Heart left ventricle (tissue), 16 donors: ENCODE results near the gene TRIM4. TPM values are rescaled to one million over a fixed set of nuclear protein-coding genes. Genes with fewer than 3 reads are reported as not detected.
"Not testable (repeated sequence)": the region's sequence is repeated elsewhere in the genome, so short reads cannot be mapped to it uniquely, and the experiment has no call there.

Experiments
- ATAC-seq, 4 donors: fragments of 200-7000 bp; cut with Tn5 transposase; one replicate each; pipeline ENCODE4 v1.9.1; 2020 to 2022; ENCODE audit warnings: moderate library complexity in 4 of 4, mild to moderate bottlenecking in 3 of 4, moderate number of reproducible peaks in 1 of 4
- DNase-seq, 5 donors: peaks; one replicate each; pipeline ENCODE4 v3.0.0-alpha.2; 2020
- H3K27ac ChIP-seq, 12 donors: fragments of 200-600 bp; sonication (generic) in 4 of 12; one replicate each; pipeline versions ENCODE4 v1.5.0 to v1.8.0; 2016 to 2022; ENCODE audit warnings: mild to moderate bottlenecking in 2 of 12
- H3K27me3 ChIP-seq, 9 donors: fragments of 200-600 bp; sonication (generic) in 2 of 9; one replicate each; pipeline versions ENCODE4 v1.5.1 to v1.8.0; 2016 to 2022; ENCODE audit warnings: mild to moderate bottlenecking in 3 of 9
- H3K36me3 ChIP-seq, 9 donors: fragments of 200-600 bp; sonication (generic) in 2 of 9; one replicate each; pipeline versions ENCODE4 v1.5.0 to v1.8.0; 2018 to 2022; ENCODE audit warnings: mild to moderate bottlenecking in 2 of 9
- H3K4me1 ChIP-seq, 12 donors: fragments of 200-600 bp; sonication (generic) in 4 of 12; one replicate each; pipeline versions ENCODE4 v1.5.0 to v1.8.0; 2016 to 2022; ENCODE audit warnings: mild to moderate bottlenecking in 3 of 12
- H3K4me3 ChIP-seq, 12 donors: fragments of 200-600 bp; sonication (generic) in 4 of 12; one replicate each; pipeline versions ENCODE4 v1.5.0 to v1.8.0; 2017 to 2022; ENCODE audit warnings: mild to moderate bottlenecking in 9 of 12, moderate library complexity in 4 of 12
- H3K9me3 ChIP-seq, 12 donors: fragments of 200-600 bp; sonication (generic) in 4 of 12; one replicate each; pipeline versions ENCODE4 v1.5.0 to v1.8.0; 2016 to 2022; ENCODE audit warnings: mild to moderate bottlenecking in 1 of 12
- CTCF ChIP-seq, 12 donors: fragments of 200-600 bp; sonication (generic) in 4 of 12; IDR thresholded peaks; one replicate each; pipeline versions ENCODE4 v1.5.0 to v1.8.0; 2018 to 2022; ENCODE audit warnings: antibody characterized with exemption in 12 of 12, mild to moderate bottlenecking in 5 of 12
- POLR2A ChIP-seq, 2 donors: fragments of 450-650 bp; IDR thresholded peaks; one replicate each; pipeline ENCODE4 v1.6.1; 2017; ENCODE audit warnings: antibody characterized with exemption in 2 of 2, mild to moderate bottlenecking in 2 of 2, moderate library complexity in 2 of 2
- WGBS, 4 donors: extraction: QIAGEN DNeasy Blood & Tissue Kit in 2 of 4; methylation state at CpG; one replicate each; pipeline versions ENCODE4 v1.1.5 to v1.1.7; 2013 to 2018; 5-methylcytosine and 5-hydroxymethylcytosine counted together
- intact Hi-C, 10 donors: fragments of 100-400 bp; cut with DNase I; formaldehyde crosslinking; loops; one replicate each; pipeline versions ENCODE4 v1.11.1 to v1.14.2; 2022
- polyA plus RNA-seq, 2 donors: library from polyadenylated mRNA; stranded (reverse); fragments of 200-250 nt; gene quantifications; one replicate each; pipeline ENCODE4 v1.2.3, GENCODE V29; 2013
- total RNA-seq, 9 donors: library from RNA; depleted of rRNA in 2 of 9; stranded (reverse); fragments of >200 nt in 2 of 9; fragmentation: NEBNext Ultra II Directional in 3 of 9; extraction: Animal tissue kit (Norgen Biotek cat#: 25700) in 3 of 9; gene quantifications; one replicate each; pipeline versions ENCODE4 v1.1.0 to v1.2.4, GENCODE V29; 2016 to 2023
- donor health status: ischemic (EF 13 %, LVEDD 7.1; RV severe dilation, severe dysfunction).
- donor health status: healthy with polysubstance abuse.
- donor health status: DM: no; HTN: yes; CAD: no.
- donor health status: DM: no; HTN: no; CAD: no.
- donor health status: ischemic (EF 25% LVEDD 6.9; RV normal size, moderate dysfunction).
- donor health status: ischemic (EF 25% LVEDD 5.7; RV mildly dilated, moderate dysfunction).
- donor health status: healthy.
- donor health status: DM: yes; HTN: yes; CAD: no.
- donor health status: ischemic (EF 35%, LVEDD 5.7; RV mildly dilated, moderate dysfunction).
- donor health status: nonischemic (EF 11% LVEDD 7.7; RV severe dilation, severe dysfunction).
- donor health status: DM: yes; HTN: yes; CAD: no.
- donor health status: PGD.
- donor health status: ischemic (EF 29% LVEDD 5.4; RV normal size, mild dysfunction).
- donor health status: nonischemic (EF 23%, LVEDD 6.1; RV moderate dilation, normal function).

TRIM4 gene
- total and polyA plus RNA-seq, 11 donors, result 4.7 to 13.5 (median 6.9) TPM

GRCh38 chr7:99876491-99876890 is 42.8 kb downstream of the TRIM4 start:
- ATAC-seq (no peak), DNase-seq (no peak)
- Histone ChIP-seq H3K9me3 (no peaks in the 10 kb centered on the region), H3K36me3 (no peaks in the 10 kb centered on the region), H3K27me3 (no peaks in the 10 kb centered on the region), H3K4me1 (no peaks in the 10 kb centered on the region), H3K27ac (no peak overlapping the region), H3K4me3 (no peak overlapping the region)
- intact Hi-C loops, result no loop called here
- WGBS, 4 donors, result 89 to 94% (median 92%) methylated on average over 5 of the region's 5 CpGs
- TF ChIP-seq CTCF (IDR thresholded peaks at IDR 0.05), result no peak
- TF ChIP-seq POLR2A (IDR thresholded peaks at IDR 0.05), result no peak

GRCh38 chr7:99868246-99868645 is 51.1 kb downstream of the TRIM4 start:
- 78 to 92% (median 89%) methylated on average over 1 of the region's 1 CpG for WGBS, 4 donors
- no peaks in the 10 kb centered on the region for H3K4me1 ChIP-seq
- H3K9me3 ChIP-seq, result peaks cover 0 to 16% (median 6%) of the 10 kb centered on the region in 12 donors
- no peak overlapping the region for H3K4me3 ChIP-seq
- no peak overlapping the region for H3K27ac ChIP-seq
- intact Hi-C loops, result no loop called here
- DNase-seq (no peak), ATAC-seq (no peak)
- no peak for TF ChIP-seq POLR2A (IDR thresholded peaks at IDR 0.05)
- no peak for TF ChIP-seq CTCF (IDR thresholded peaks at IDR 0.05)
- no peaks in the 10 kb centered on the region for H3K27me3 ChIP-seq
- H3K36me3 ChIP-seq, result no peaks in the 10 kb centered on the region

GRCh38 chr7:99867477-99867876 is 51.9 kb downstream of the TRIM4 start:
- H3K4me3 ChIP-seq, H3K4me1 ChIP-seq, intact Hi-C loops, H3K27me3 ChIP-seq, DNase-seq, ATAC-seq, H3K27ac ChIP-seq, H3K36me3 ChIP-seq: not testable (repeated sequence)
- WGBS, 4 donors, result 90 to 98% (median 94%) methylated on average over 2 of the region's 2 CpGs
- H3K9me3 ChIP-seq, result peaks cover 0 to 21% (median 6%) of the 10 kb centered on the region in 12 donors

GRCh38 chr7:99863847-99864440 is 55.4 kb downstream of the TRIM4 start:
- H3K27ac ChIP-seq, result no peak overlapping the region
- 50 to 51% (median 51%) methylated on average over 2 of the region's 2 CpGs for WGBS, 4 donors
- DNase-seq, result no peak
- peaks cover 0 to 21% (median 6%) of the 10 kb centered on the region in 12 donors for H3K9me3 ChIP-seq
- no peaks in the 10 kb centered on the region for H3K27me3 ChIP-seq
- ATAC-seq, result no peak
- H3K4me3 ChIP-seq, result no peak overlapping the region
- intact Hi-C loops, result no loop called here
- no peak for TF ChIP-seq POLR2A (IDR thresholded peaks at IDR 0.05)
- no peak for TF ChIP-seq CTCF (IDR thresholded peaks at IDR 0.05)
- peaks cover 0 to 4% (median 0%) of the 10 kb centered on the region in 12 donors for H3K4me1 ChIP-seq
- H3K36me3 ChIP-seq, result no peaks in the 10 kb centered on the region
